LNCAP (cell line): ENCODE data around the gene LILRB1.

ENCODE experiments used
- TF ChIP-seq, protein P1 (sequence below): fragments of 450-650 bp; IDR thresholded peaks from 2 replicates; pipeline ENCODE4 v1.5.1; 2017; ENCODE audit warnings: mild to moderate bottlenecking

The LILRB1 gene

DNA sequence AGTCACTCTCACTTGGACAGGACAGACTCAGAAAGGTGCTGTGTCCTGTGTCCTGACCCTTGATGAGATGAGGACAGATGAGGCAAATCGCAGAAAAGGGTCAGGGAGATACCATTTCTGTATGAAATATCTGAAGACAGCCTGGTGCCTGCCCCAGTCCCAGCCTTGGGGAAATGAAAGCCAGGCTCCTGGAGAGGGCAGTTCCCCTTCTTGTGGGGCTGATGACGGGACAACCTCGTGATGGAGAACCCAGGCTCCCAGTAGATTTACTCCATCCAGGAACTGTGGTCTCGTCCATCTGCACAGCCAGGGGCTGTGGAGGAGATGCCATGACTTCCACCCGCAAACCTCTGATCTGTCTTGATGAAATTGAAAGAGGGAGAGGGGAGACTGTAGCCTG lies 13.8 kb downstream of the LILRB1 start:
- TF ChIP-seq, protein P1, sequence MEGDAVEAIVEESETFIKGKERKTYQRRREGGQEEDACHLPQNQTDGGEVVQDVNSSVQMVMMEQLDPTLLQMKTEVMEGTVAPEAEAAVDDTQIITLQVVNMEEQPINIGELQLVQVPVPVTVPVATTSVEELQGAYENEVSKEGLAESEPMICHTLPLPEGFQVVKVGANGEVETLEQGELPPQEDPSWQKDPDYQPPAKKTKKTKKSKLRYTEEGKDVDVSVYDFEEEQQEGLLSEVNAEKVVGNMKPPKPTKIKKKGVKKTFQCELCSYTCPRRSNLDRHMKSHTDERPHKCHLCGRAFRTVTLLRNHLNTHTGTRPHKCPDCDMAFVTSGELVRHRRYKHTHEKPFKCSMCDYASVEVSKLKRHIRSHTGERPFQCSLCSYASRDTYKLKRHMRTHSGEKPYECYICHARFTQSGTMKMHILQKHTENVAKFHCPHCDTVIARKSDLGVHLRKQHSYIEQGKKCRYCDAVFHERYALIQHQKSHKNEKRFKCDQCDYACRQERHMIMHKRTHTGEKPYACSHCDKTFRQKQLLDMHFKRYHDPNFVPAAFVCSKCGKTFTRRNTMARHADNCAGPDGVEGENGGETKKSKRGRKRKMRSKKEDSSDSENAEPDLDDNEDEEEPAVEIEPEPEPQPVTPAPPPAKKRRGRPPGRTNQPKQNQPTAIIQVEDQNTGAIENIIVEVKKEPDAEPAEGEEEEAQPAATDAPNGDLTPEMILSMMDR = no peak

DNA sequence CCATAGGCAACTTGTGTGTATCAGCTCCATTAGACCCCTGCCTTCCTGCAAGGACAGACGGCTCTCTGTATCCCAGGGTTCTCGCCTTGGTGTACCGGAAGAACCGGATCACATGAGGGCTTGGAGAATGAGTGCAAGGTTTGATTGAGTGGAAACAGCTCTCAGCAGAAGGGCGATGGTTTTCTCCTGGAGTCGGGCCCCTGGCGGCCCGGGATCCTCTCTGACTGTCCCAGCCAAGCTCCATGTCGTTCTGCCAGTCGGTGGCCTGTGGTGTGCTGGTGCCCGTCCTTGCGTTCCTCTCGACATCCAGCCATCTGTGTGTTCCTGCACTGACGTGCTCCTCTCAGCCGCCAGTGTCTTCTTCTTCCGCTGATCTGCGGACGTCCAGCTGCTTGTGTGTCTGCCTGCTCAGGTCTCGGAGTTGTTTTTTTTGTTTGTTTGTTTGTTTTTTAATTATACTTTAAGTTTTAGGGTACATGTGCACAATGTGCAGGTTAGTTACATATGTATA lies 16.1 kb downstream of the LILRB1 start:
- TF ChIP-seq, protein P1 = no peak

DNA sequence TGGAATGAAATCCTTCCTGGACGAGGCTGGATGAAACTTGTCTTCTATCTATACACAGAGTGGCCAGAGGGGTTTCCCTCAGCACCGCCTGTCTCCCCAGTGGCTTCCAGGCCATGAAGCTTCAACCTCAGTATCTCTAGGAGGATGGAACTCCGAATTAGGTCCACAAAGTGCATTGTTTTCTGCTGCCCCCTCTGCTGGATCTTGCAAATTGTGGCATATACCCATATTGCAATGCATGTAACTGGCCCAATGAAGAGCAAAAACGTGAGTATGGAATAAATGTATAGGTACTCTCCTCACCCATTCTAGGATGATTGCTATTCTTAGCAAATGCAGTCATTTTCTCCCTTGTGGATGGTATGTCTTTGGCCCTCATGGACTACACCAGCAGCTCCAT lies 17.8 kb downstream of the LILRB1 start:
- TF ChIP-seq, protein P1 = no peak

- TF ChIP-seq, protein P1 = no peak
These were observed 19.9 kb downstream of the LILRB1 start for GRCh38 chr19:54650108-54650655.

DNA sequence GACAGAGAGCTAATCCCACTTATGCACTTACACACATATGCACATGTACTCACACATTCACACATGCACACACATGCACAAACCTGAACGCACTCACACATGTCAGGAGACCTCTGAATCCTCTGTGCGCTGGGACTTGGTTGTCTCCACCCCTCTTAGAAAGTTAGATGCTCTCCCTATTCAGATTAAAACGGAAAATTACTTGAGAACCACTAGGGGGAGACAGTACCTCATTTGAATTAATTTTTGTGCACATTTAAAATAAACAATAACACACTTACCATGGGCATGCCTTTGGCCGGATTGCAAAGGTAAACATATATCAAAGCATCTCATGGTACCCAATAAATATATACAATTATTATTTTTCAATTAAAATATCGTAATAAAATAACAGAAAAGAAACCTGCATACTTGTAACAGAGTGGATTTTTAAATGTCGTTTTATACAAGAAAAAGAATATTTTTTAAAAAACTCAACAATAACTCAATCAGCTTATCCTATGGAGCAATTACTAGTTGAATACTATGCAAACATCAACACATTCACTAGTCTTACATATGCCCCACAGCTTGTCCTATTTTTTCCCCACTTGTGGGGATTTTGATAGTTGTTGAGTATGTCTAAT lies 23.0 kb downstream of the LILRB1 start:
- TF ChIP-seq, protein P1 = peak; percentile 63

DNA sequence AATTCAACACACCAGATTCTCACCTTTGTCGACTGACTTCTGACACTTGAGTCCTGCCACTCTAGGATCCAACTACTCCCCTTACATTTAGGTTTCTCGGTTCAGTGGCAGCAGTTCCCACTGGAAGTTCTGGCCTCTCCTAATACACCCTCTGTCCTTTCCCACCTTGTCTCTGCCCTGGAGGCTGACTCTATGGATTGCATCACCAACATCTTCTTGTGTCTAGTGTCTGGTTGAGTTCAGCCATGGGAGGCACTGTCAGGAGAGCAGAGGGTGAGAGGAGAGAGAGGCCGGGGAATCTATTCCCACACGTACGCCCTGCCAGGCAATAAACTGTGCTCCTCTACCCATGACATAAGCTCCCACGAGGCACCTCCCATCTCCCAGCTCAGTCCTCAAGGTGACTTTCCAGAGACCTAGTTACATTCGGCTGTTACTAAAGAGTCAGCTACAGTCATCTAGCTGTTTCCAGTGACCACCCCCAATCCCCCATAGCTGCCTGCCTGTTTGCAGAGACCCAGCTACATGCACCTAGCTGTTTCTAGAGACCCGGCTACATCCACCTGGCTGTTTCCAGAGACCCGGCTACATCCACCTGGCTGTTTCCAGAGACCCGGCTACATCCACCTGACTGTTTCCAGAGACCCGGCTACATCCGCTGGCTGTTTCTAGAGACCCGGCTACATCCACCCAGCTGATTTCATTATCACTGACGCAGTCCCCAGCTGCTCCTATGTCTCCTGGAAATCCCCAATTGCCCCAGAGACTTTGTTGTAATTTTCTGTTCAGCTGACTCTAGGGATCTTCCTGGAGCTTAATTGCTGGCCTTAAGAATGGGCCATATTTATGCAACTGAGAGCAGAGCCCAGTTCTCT lies 24.4 kb downstream of the LILRB1 start:
- TF ChIP-seq, protein P1 = no peak

DNA sequence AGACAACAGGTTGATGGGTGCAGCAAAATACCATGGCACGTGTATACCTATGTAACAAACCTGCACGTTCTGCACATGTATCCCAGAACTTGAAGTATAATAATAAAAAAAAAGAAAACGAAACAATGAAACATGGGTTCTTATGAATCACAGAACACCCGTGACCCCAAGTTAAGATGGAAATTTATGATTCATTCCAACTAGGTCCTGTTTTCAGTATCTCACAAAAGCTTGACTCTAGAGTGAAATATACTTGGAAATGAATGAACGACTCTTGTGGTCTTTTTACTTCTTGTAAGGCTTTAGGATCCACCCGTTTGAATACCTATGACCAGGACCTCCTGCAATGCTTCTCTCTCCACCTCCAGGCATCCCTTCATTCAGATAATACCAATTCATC lies 29.0 kb downstream of the LILRB1 start:
- TF ChIP-seq, protein P1 = no peak
